GM19035 (cell line): Measurements from ENCODE around the gene PTPRD.
A peak's percentile ranks its signal among the peaks of the same experiment; 100 is the strongest.

Experiments used
- ATAC-seq: cut with Tn5 transposase; IDR thresholded peaks from one replicate; pipeline ENCODE4 v1.9.1; 2021; ENCODE audit not compliant: unreplicated experiment

Gene PTPRD

GRCh38 chr9:10272830-10273229, 340.0 kb downstream of the PTPRD start:
- ATAC-seq = no peak

- ATAC-seq = peak; percentile 59
Measured at GRCh38 chr9:10268531-10269485, 344.0 kb downstream of the PTPRD start.

GRCh38 chr9:10265153-10265631, 347.6 kb downstream of the PTPRD start:
- no peak for ATAC-seq

GRCh38 chr9:10260501-10260900, 352.3 kb downstream of the PTPRD start:
- no peak for ATAC-seq

- no peak for ATAC-seq
Measured at GRCh38 chr9:10259668-10260067, 353.1 kb downstream of the PTPRD start.

- ATAC-seq = no peak
Measured at GRCh38 chr9:10255758-10256157, 357.0 kb downstream of the PTPRD start.

- ATAC-seq = no peak
Measured at GRCh38 chr9:10254338-10254737, 358.5 kb downstream of the PTPRD start.

- no peak for ATAC-seq
Measured at GRCh38 chr9:10253341-10253740, 359.5 kb downstream of the PTPRD start.

- no peak for ATAC-seq
Measured at GRCh38 chr9:10252174-10252573, 360.6 kb downstream of the PTPRD start.

GRCh38 chr9:10251490-10251889, 361.3 kb downstream of the PTPRD start:
- no peak for ATAC-seq

GRCh38 chr9:10250219-10250618, 362.6 kb downstream of the PTPRD start:
- no peak for ATAC-seq

- no peak for ATAC-seq
Measured at GRCh38 chr9:10248890-10249289, 363.9 kb downstream of the PTPRD start.

- ATAC-seq = no peak
Measured at GRCh38 chr9:10242255-10242654, 370.5 kb downstream of the PTPRD start.

- ATAC-seq = no peak
Measured at GRCh38 chr9:10238087-10238486, 374.7 kb downstream of the PTPRD start.

- ATAC-seq = no peak
Measured at GRCh38 chr9:10237584-10237983, 375.2 kb downstream of the PTPRD start.

GRCh38 chr9:10236161-10236560, 376.6 kb downstream of the PTPRD start:
- ATAC-seq = no peak

- ATAC-seq = no peak
Measured at GRCh38 chr9:10235376-10235775, 377.4 kb downstream of the PTPRD start.

- no peak for ATAC-seq
Measured at GRCh38 chr9:10232352-10232930, 380.4 kb downstream of the PTPRD start.

GRCh38 chr9:10230512-10230911, 382.3 kb downstream of the PTPRD start:
- ATAC-seq = peak; percentile 66

- no peak for ATAC-seq
Measured at GRCh38 chr9:10228082-10228481, 384.7 kb downstream of the PTPRD start.

GRCh38 chr9:10226996-10227395, 385.8 kb downstream of the PTPRD start:
- no peak for ATAC-seq

- no peak for ATAC-seq
Measured at GRCh38 chr9:10212702-10213101, 400.1 kb downstream of the PTPRD start.
